ENCODE results near the gene EPSTI1.

DNA sequence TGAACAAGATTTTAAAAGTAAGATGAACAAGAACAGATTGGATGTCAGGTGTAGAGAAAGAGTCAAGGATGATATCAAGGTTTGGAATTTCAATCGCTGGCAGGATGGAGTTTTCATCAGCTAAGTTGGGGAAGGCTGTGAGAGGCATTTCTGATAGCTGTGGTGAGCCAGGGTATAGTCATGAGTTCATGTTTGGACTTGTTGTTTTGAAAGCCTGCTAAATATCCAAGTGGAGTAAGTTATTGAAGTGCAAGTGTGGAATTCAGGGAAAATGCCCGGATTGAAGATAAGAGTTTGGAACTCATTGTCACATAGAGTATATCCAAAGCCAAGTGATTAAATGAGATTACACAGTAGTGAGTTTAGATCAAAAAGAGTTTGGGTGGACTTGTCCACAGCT, 11.0 kb upstream of the EPSTI1 start:
- TF ChIP-seq POLR2AphosphoS5 (IDR thresholded peaks at IDR 0.05; ENCODE audit: low read depth, low read length) (no peak), POLR2A (IDR thresholded peaks at IDR 0.05; ENCODE audit: low read depth, low read length) (no peak), SPI1 (IDR thresholded peaks at IDR 0.05; ENCODE audit: low read depth, low read length) (no peak), TAF1 (IDR thresholded peaks at IDR 0.05; ENCODE audit: low read depth, low read length) (no peak), PAX5 (IDR thresholded peaks at IDR 0.05; ENCODE audit: insufficient read depth, low read length, severe bottlenecking) (no peak), POU2F2 (IDR thresholded peaks at IDR 0.05; ENCODE audit: low read depth, low read length) (no peak)

All from GM12891 (cell line).